Stomach (tissue), 4 donors: ENCODE measurements around the gene GPX5.
"Not testable (repeated sequence)": the region's sequence is repeated elsewhere in the genome, so short reads cannot be mapped to it uniquely, and the experiment has no call there.

Experiments used
- CTCF ChIP-seq, 7 experiments: fragments of 450-650 bp in 4 of 7; fragments of 200-600 bp in 3 of 7; sonication (generic) in 3 of 7; IDR thresholded peaks; one replicate each; pipeline ENCODE4 v1.5.1; 2016 to 2019; ENCODE audit warnings: antibody characterized with exemption in 7 of 7, control low read depth in 2 of 7, mild to moderate bottlenecking in 1 of 7
- POLR2A ChIP-seq, 4 donors: fragments of 450-650 bp; IDR thresholded peaks; one replicate each; pipeline ENCODE4 v1.6.1; 2016; ENCODE audit warnings: antibody characterized with exemption in 4 of 4, control low read depth in 2 of 4, mild to moderate bottlenecking in 1 of 4, moderate library complexity in 1 of 4
- POLR2AphosphoS5 ChIP-seq, 3 donors: sonication (generic); formaldehyde crosslinking; IDR thresholded peaks; one replicate each; pipeline ENCODE4 v1.6.1; 2016; ENCODE audit warnings: antibody characterized with exemption in 3 of 3

- not testable (repeated sequence) for TF ChIP-seq CTCF, POLR2AphosphoS5, POLR2A (IDR thresholded peaks at IDR 0.05)
Observed at GRCh38 chr6:28512387-28512786, 13.3 kb upstream of the GPX5 start.
